ENCODE data around the gene NPVF.

Gene NPVF

GRCh38 chr7:25180592-25180923, 47.7 kb downstream of the NPVF start:
- no peaks in the 10 kb centered on the region for H3K9me3 ChIP-seq (ENCODE audit: control insufficient read depth in 5 of 5, low read length in 5 of 5)
- H3K36me3 ChIP-seq (ENCODE audit: control insufficient read depth in 5 of 5, insufficient read depth in 5 of 5, low read length in 5 of 5) = no peaks in the 10 kb centered on the region
- peak overlapping the region; percentile 77 to 91 (median 84) for H3K4me3 ChIP-seq (ENCODE audit: low read depth in 1 of 5, low read length in 5 of 5)
- H3K27ac ChIP-seq (ENCODE audit: low read depth, low read length) = no peak overlapping the region
- H3K9ac ChIP-seq (ENCODE audit: low read length in 5 of 5) = peak overlapping the region in 4 of 5 donors; percentile 31 to 74 (median 68)
- no peaks in the 10 kb centered on the region for H3K27me3 ChIP-seq (ENCODE audit: control insufficient read depth in 5 of 5, insufficient read depth in 4 of 5, low read length in 5 of 5)
- peaks cover 0 to 16% (median 13%) of the 10 kb centered on the region in 5 donors for H3K4me1 ChIP-seq (ENCODE audit: control insufficient read depth in 5 of 5, insufficient read depth in 5 of 5, low read length in 5 of 5)

GRCh38 chr7:25179771-25180591, 48.3 kb downstream of the NPVF start:
- Histone ChIP-seq H3K27ac (ENCODE audit: low read depth, low read length) (peak overlapping the region; percentile 26), H3K4me1 (ENCODE audit: control insufficient read depth in 5 of 5, insufficient read depth in 5 of 5, low read length in 5 of 5) (peaks cover 0 to 16% (median 13%) of the 10 kb centered on the region in 5 donors), H3K36me3 (ENCODE audit: control insufficient read depth in 5 of 5, insufficient read depth in 5 of 5, low read length in 5 of 5) (no peaks in the 10 kb centered on the region), H3K9ac (ENCODE audit: low read length in 5 of 5) (peak overlapping the region in 4 of 5 donors; percentile 66 to 81 (median 73)), H3K27me3 (ENCODE audit: control insufficient read depth in 5 of 5, insufficient read depth in 4 of 5, low read length in 5 of 5) (no peaks in the 10 kb centered on the region), H3K4me3 (ENCODE audit: low read depth in 1 of 5, low read length in 5 of 5) (peak overlapping the region; percentile 77 to 91 (median 84)), H3K9me3 (ENCODE audit: control insufficient read depth in 5 of 5, low read length in 5 of 5) (no peaks in the 10 kb centered on the region)

GRCh38 chr7:25179325-25179724, 49.0 kb downstream of the NPVF start:
- Histone ChIP-seq H3K27ac (ENCODE audit: low read depth, low read length) (peak overlapping the region; percentile 26), H3K9ac (ENCODE audit: low read length in 5 of 5) (peak overlapping the region in 4 of 5 donors; percentile 58 to 81 (median 73)), H3K36me3 (ENCODE audit: control insufficient read depth in 5 of 5, insufficient read depth in 5 of 5, low read length in 5 of 5) (no peaks in the 10 kb centered on the region), H3K27me3 (ENCODE audit: control insufficient read depth in 5 of 5, insufficient read depth in 4 of 5, low read length in 5 of 5) (no peaks in the 10 kb centered on the region), H3K4me3 (ENCODE audit: low read depth in 1 of 5, low read length in 5 of 5) (peak overlapping the region; percentile 62 to 84 (median 82)), H3K9me3 (ENCODE audit: control insufficient read depth in 5 of 5, low read length in 5 of 5) (no peaks in the 10 kb centered on the region), H3K4me1 (ENCODE audit: control insufficient read depth in 5 of 5, insufficient read depth in 5 of 5, low read length in 5 of 5) (peaks cover 0 to 16% (median 13%) of the 10 kb centered on the region in 5 donors)

All from subcutaneous abdominal adipose tissue (tissue), 5 donors.